ENCODE data around the gene ALKBH5.

The ALKBH5 gene

GRCh38 chr17:18234853-18235380, 51.3 kb downstream of the ALKBH5 start:
- DNase-seq (ENCODE audit: low spot score): no peak
- in situ Hi-C loops (cut with MboI; ENCODE audit: low sequenced_read_pairs, unreplicated experiment): no loop called here
- TF ChIP-seq CTCF (IDR thresholded peaks at IDR 0.05; ENCODE audit: borderline replicate concordance, control extremely low read depth, extremely low read depth, insufficient read depth, missing control alignments): no peak

- DNase-seq (ENCODE audit: low spot score): no peak
- in situ Hi-C loops (cut with MboI; ENCODE audit: low sequenced_read_pairs, unreplicated experiment): no loop called here
- TF ChIP-seq CTCF (IDR thresholded peaks at IDR 0.05; ENCODE audit: borderline replicate concordance, control extremely low read depth, extremely low read depth, insufficient read depth, missing control alignments): no peak
Measured at GRCh38 chr17:18235743-18236256, 52.2 kb downstream of the ALKBH5 start.

- in situ Hi-C loops (cut with MboI; ENCODE audit: low sequenced_read_pairs, unreplicated experiment): no loop called here
- TF ChIP-seq CTCF (IDR thresholded peaks at IDR 0.05; ENCODE audit: borderline replicate concordance, control extremely low read depth, extremely low read depth, insufficient read depth, missing control alignments): no peak
- no peak for DNase-seq (ENCODE audit: low spot score)
Measured at GRCh38 chr17:18236494-18236893, 52.9 kb downstream of the ALKBH5 start.

DNA sequence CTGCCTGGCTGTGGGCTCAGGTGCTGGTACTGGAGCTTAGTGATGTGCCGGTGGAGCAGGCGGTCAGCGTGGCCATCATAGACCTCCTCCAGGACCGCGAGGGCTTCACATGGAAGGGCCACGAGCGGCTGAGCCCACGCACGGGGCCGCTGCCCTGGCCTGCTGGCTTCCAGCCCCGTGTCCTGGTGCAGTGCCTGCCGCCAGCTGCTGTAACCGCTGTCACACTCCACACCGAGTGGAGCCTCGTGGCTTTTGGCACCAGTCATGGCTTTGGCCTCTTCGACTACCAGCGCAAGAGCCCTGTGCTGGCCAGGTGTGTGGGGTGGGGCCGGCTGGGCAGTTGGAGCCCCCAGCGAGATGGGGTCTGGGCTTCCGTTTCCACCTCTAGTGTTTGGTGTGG, 53.8 kb downstream of the ALKBH5 start:
- in situ Hi-C loops (cut with MboI; ENCODE audit: low sequenced_read_pairs, unreplicated experiment): no loop called here
- DNase-seq (ENCODE audit: low spot score): no peak
- no peak for TF ChIP-seq CTCF (IDR thresholded peaks at IDR 0.05; ENCODE audit: borderline replicate concordance, control extremely low read depth, extremely low read depth, insufficient read depth, missing control alignments)

DNA sequence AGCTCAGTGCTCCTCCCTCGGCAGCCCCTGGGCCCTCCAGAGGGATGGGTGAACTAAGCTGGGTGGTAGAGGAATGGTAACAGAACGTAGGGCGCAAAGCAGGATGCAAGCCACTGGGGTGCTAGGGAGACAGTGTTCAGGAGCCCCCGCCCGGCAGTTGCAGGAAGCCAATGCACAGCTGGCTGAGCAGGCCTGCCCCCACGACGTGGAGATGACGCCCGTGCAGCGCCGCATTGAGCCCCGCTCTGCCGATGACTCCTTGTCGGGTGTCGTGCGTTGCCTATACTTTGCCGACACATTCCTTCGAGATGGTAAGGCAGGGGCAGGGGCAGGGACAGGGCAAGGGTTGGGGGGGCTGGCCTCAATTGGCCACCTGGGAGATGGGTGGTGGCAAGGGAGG, 54.7 kb downstream of the ALKBH5 start:
- in situ Hi-C loops (cut with MboI; ENCODE audit: low sequenced_read_pairs, unreplicated experiment): no loop called here
- TF ChIP-seq CTCF (IDR thresholded peaks at IDR 0.05; ENCODE audit: borderline replicate concordance, control extremely low read depth, extremely low read depth, insufficient read depth, missing control alignments): no peak
- no peak for DNase-seq (ENCODE audit: low spot score)

GRCh38 chr17:18240449-18240848, 56.8 kb downstream of the ALKBH5 start:
- DNase-seq (ENCODE audit: low spot score): no peak
- in situ Hi-C loops (cut with MboI; ENCODE audit: low sequenced_read_pairs, unreplicated experiment): no loop called here

More at GRCh38 chr17:18240449-18240848, 56.8 kb downstream of the ALKBH5 start:
- no peak for TF ChIP-seq CTCF (IDR thresholded peaks at IDR 0.05; ENCODE audit: borderline replicate concordance, control extremely low read depth, extremely low read depth, insufficient read depth, missing control alignments)

Measured in GM13976 (cell line).